Osteoblast (primary cell): ENCODE results near the gene STRN4. TPM values are rescaled to one million over a fixed set of nuclear protein-coding genes. Genes with fewer than 3 reads are reported as not detected.

Experiments used
- DNase-seq: peaks from one replicate; pipeline ENCODE4 v3.0.0; 2011; ENCODE audit warnings: low spot score, mixed read lengths; ENCODE audit not compliant: insufficient read length; ENCODE audit errors: missing footprints
- H2AFZ ChIP-seq: 2 replicates; pipeline ENCODE4 v1.6.0; 2011; ENCODE audit warnings: mild to moderate bottlenecking, low read length
- H3K27ac ChIP-seq: 2 replicates; pipeline ENCODE4 v1.5.1; 2011; ENCODE audit warnings: mild to moderate bottlenecking, low read depth, low read length, moderate library complexity
- H3K27me3 ChIP-seq: 2 replicates; pipeline ENCODE4 v1.6.0; 2012; ENCODE audit warnings: mild to moderate bottlenecking, control low read depth, inconsistent platforms, low read length, moderate library complexity; ENCODE audit not compliant: insufficient read depth
- H3K36me3 ChIP-seq: 2 replicates; pipeline ENCODE4 v1.5.1; 2011; ENCODE audit warnings: mild to moderate bottlenecking, low read length, control low read depth, moderate library complexity; ENCODE audit not compliant: insufficient read depth
- H3K4me1 ChIP-seq: 2 replicates; pipeline ENCODE4 v1.5.1; 2011; ENCODE audit warnings: mild to moderate bottlenecking, low read length, control low read depth, moderate library complexity; ENCODE audit not compliant: insufficient read depth
- H3K4me2 ChIP-seq: 2 replicates; pipeline ENCODE4 v1.6.0; 2011; ENCODE audit warnings: mild to moderate bottlenecking, low read length; ENCODE audit not compliant: insufficient read depth
- H3K4me3 ChIP-seq: fragments of 200-600 bp; sonication (generic); 3 replicates; pipeline ENCODE4 v1.5.1; 2012; ENCODE audit warnings: mild to moderate bottlenecking, low read length, inconsistent platforms; ENCODE audit not compliant: insufficient read depth
- H3K79me2 ChIP-seq: 2 replicates; pipeline ENCODE4 v1.6.0; 2012; ENCODE audit warnings: mild to moderate bottlenecking, low read length, control low read depth, inconsistent platforms; ENCODE audit not compliant: insufficient read depth
- H3K9me3 ChIP-seq: 2 replicates; pipeline ENCODE4 v1.5.1; 2011; ENCODE audit warnings: low read depth, low read length, control low read depth
- H4K20me1 ChIP-seq: 2 replicates; pipeline ENCODE4 v1.6.0; 2012; ENCODE audit warnings: mild to moderate bottlenecking, low read length, control low read depth; ENCODE audit not compliant: insufficient read depth
- total RNA-seq: library from RNA; depleted of rRNA; stranded (reverse); fragments of >200 nt; gene quantifications from 2 replicates; pipeline ENCODE4 v1.2.3, GENCODE V29; 2012
- TF ChIP-seq, protein P1 (sequence below): IDR thresholded peaks from 2 replicates; pipeline ENCODE4 v1.5.1; 2011; ENCODE audit warnings: mild to moderate bottlenecking, low read depth, low read length, moderate library complexity; ENCODE audit errors: extremely low read depth

Gene STRN4
- total RNA-seq, 1 donor, result 56.5 TPM

DNA sequence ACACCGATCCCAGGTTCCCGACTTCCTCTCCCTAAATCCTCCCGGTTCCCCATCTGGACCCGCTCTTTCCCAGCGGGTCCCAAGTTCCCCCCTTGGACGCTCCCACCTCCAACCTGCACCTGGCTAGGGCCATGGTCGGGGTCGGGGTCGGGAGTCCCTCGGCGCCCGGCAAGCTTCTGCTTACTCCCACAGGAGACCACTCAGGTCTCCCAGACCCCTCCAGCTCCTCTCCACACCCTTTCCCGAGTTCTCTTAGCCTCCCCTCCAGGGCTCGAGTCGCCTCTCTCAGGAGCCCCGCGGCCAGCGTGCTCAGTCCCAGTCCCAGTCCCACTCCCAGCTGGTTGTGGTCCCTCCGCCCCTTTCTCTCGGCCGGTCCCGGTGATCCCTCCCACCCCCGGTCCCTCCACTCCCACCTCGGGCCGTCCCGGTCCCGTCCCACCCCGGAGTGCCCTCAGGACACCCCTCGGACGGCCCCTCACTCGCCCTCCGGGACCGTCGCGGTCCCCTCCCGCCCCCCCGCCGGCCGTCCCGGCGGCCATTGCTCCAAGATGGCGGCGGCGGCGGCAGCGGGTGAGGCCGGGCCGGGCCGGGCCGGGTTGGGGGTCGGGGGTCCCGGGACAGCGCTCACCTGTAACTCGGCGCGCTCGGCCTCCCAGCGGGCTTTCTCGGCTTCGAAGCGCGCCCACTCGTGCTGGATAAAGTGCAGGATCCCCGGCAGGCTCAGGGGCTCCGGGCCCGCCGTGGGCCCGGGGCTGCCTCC lies 549 bp downstream of the STRN4 start, which contains the start of gene FKRP:
FKRP (plus strand) TSS at position 537 of the 760 bp plus-strand sequence. CDS start 9,394 bp downstream, outside the sequence.
- H3K4me1 ChIP-seq, result peaks cover 15% of the 10 kb centered on the region
- H3K36me3 ChIP-seq, result peaks cover 18% of the 10 kb centered on the region
- H2AFZ ChIP-seq, result peak within 1 kb of the TSS; percentile 59
- H3K9me3 ChIP-seq, result no peaks in the 10 kb centered on the region
- peak within 1 kb of the TSS; percentile 92 for H3K4me3 ChIP-seq
- no peaks in the 10 kb centered on the region for H3K27me3 ChIP-seq
- TF ChIP-seq, protein P1, sequence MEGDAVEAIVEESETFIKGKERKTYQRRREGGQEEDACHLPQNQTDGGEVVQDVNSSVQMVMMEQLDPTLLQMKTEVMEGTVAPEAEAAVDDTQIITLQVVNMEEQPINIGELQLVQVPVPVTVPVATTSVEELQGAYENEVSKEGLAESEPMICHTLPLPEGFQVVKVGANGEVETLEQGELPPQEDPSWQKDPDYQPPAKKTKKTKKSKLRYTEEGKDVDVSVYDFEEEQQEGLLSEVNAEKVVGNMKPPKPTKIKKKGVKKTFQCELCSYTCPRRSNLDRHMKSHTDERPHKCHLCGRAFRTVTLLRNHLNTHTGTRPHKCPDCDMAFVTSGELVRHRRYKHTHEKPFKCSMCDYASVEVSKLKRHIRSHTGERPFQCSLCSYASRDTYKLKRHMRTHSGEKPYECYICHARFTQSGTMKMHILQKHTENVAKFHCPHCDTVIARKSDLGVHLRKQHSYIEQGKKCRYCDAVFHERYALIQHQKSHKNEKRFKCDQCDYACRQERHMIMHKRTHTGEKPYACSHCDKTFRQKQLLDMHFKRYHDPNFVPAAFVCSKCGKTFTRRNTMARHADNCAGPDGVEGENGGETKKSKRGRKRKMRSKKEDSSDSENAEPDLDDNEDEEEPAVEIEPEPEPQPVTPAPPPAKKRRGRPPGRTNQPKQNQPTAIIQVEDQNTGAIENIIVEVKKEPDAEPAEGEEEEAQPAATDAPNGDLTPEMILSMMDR, result no peak
- peak within 1 kb of the TSS; percentile 51 for H3K27ac ChIP-seq
- peaks cover 40% of the 10 kb centered on the region for H4K20me1 ChIP-seq
- peak; percentile 95 for DNase-seq
- H3K79me2 ChIP-seq, result peaks cover 62% of the 10 kb centered on the region
- peak within 1 kb of the TSS; percentile 92 for H3K4me2 ChIP-seq

DNA sequence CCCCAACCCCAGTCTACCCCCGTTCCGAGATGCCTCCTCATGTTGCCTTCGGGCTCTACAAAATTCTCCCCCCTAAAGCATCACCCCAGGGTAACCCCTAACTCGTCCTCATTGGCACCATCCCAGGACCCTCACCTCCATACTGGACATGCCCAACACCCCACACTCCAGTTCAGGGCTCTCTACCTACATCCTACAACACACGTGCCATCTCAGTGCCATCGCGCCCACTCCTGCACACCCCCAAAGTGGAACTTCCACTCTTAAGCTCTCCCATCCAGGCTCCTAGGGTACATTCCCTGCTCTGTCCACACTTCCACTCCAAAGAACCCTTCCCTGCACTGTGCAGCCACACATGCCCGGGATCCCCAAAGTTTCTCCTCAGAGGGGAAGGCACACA lies 1.2 kb downstream of the STRN4 start:
- peaks cover 19% of the 10 kb centered on the region for H3K36me3 ChIP-seq
- H3K9me3 ChIP-seq, result no peaks in the 10 kb centered on the region
- peaks cover 45% of the 10 kb centered on the region for H4K20me1 ChIP-seq
- TF ChIP-seq, protein P1, result no peak
- H3K79me2 ChIP-seq, result peaks cover 68% of the 10 kb centered on the region
- DNase-seq, result peak; percentile 95
- peak overlapping the region; percentile 47 for H3K27ac ChIP-seq
- H2AFZ ChIP-seq, result no peak overlapping the region
- H3K27me3 ChIP-seq, result no peaks in the 10 kb centered on the region
- peaks cover 15% of the 10 kb centered on the region for H3K4me1 ChIP-seq
- H3K4me2 ChIP-seq, result peak overlapping the region; percentile 87
- peak overlapping the region; percentile 92 for H3K4me3 ChIP-seq

DNA sequence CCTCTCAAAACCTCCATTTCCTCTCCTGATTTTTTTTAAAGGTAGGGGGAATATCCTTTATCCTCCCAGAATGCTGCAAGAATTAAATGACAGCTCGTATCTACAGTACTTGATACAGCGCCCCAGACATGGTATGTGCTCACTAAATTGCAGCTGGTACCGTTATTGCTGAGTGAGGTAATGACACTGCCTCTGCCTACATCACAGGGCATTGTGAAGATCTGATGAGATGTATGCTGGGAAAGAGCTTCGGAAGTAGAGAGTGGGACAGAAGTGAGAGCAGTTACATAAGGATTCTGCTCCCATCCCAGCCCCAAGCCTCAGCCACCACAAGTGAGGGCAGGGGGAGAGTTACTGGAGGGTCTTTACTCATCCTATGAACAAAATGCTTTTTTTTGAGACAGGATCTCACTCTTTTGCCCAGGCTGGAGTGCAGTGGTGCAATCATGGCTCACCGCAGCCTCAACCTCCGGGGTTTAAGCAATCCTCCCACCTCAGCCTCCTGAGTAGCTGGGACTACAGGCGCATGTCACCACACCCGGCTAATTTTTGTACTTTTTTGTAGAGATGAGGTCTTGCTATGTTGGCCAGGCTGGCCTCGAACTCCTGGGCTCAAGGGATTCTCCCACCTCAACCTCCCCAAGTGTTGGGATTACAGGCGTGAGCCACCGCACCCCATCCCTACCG lies 2.1 kb downstream of the STRN4 start:
- no peak overlapping the region for H3K4me3 ChIP-seq
- H2AFZ ChIP-seq, result no peak overlapping the region

More for the DNA sequence above, 2.1 kb downstream of the STRN4 start:
- Histone ChIP-seq H3K27ac (no peak overlapping the region), H3K9me3 (no peaks in the 10 kb centered on the region), H3K27me3 (no peaks in the 10 kb centered on the region), H3K36me3 (peaks cover 19% of the 10 kb centered on the region), H3K4me1 (peaks cover 15% of the 10 kb centered on the region), H3K4me2 (peak overlapping the region; percentile 87), H4K20me1 (peaks cover 53% of the 10 kb centered on the region), H3K79me2 (peaks cover 77% of the 10 kb centered on the region)
- DNase-seq, result peak; percentile 83
- TF ChIP-seq, protein P1, result no peak
